Lung (tissue), 12 donors: ENCODE data around the gene NAP1L2. TPM values are rescaled to one million over a fixed set of nuclear protein-coding genes. Genes with fewer than 3 reads are reported as not detected.
"Not testable (repeated sequence)": the region's sequence is repeated elsewhere in the genome, so short reads cannot be mapped to it uniquely, and the experiment has no call there.

Experiments
- ATAC-seq: fragments of 200-7000 bp; cut with Tn5 transposase; one replicate; pipeline ENCODE4 v1.9.1; 2020; ENCODE audit warnings: moderate number of reproducible peaks; ENCODE audit not compliant: insufficient read depth, low FRiP score
- DNase-seq, 3 donors: peaks; one replicate each; pipeline ENCODE4 v3.0.0-alpha.2; 2013 to 2017
- H3K27ac ChIP-seq, 2 donors: one replicate each; pipeline ENCODE4 v1.5.1; 2013; ENCODE audit warnings: mild to moderate bottlenecking in 2 of 2, moderate library complexity in 2 of 2, control low read depth in 1 of 2, inconsistent platforms in 1 of 2, low read depth in 1 of 2, low read length in 1 of 2
- H3K27me3 ChIP-seq, 3 donors: one replicate each; pipeline ENCODE4 v1.5.1; 2013; ENCODE audit warnings: low read length in 2 of 3; ENCODE audit not compliant: control insufficient read depth in 3 of 3, insufficient read depth in 3 of 3
- H3K36me3 ChIP-seq, 4 donors: one replicate each; pipeline ENCODE4 v1.5.1; 2013; ENCODE audit warnings: low read length in 4 of 4, mild to moderate bottlenecking in 1 of 4, moderate library complexity in 1 of 4; ENCODE audit not compliant: control insufficient read depth in 4 of 4, insufficient read depth in 4 of 4
- H3K4me1 ChIP-seq, 5 donors: one replicate each; pipeline ENCODE4 v1.5.1; 2013; ENCODE audit warnings: low read length in 5 of 5, mild to moderate bottlenecking in 2 of 5, moderate library complexity in 1 of 5; ENCODE audit not compliant: control insufficient read depth in 5 of 5, insufficient read depth in 5 of 5
- H3K4me3 ChIP-seq: one replicate; pipeline ENCODE4 v1.5.1; 2013; ENCODE audit warnings: mild to moderate bottlenecking, control low read depth, moderate library complexity
- H3K9ac ChIP-seq, 2 donors: one replicate each; pipeline ENCODE4 v1.5.1; 2013; ENCODE audit warnings: low read length in 2 of 2, control low read depth in 1 of 2; ENCODE audit not compliant: insufficient read depth in 1 of 2
- H3K9me3 ChIP-seq, 4 donors: one replicate each; pipeline ENCODE4 v1.5.1; 2013; ENCODE audit warnings: low read length in 3 of 4, mild to moderate bottlenecking in 1 of 4, moderate library complexity in 1 of 4; ENCODE audit not compliant: control insufficient read depth in 4 of 4, insufficient read depth in 3 of 4
- WGBS, 2 donors: extraction: QIAGEN DNeasy Blood & Tissue Kit; methylation state at CpG; one replicate each; pipeline ENCODE4 v1.1.7; 2013; 5-methylcytosine and 5-hydroxymethylcytosine counted together
- polyA plus RNA-seq, 2 donors: library from polyadenylated mRNA; stranded (reverse); fragments of 200-250 nt; gene quantifications; one replicate each; pipeline ENCODE4 v1.2.1, GENCODE V29; 2013
- total RNA-seq, 2 donors: library from RNA; depleted of rRNA in 1 of 2; stranded (reverse); fragments of >200 nt in 1 of 2; gene quantifications; one replicate each; pipeline ENCODE4 v1.2.1, GENCODE V29; 2014 to 2021
- TF ChIP-seq, protein P1 (sequence below): IDR thresholded peaks from 2 replicates; pipeline ENCODE4 v1.5.1; 2012; ENCODE audit warnings: mild to moderate bottlenecking; ENCODE audit errors: control extremely low read depth, extremely low read depth
- donor health status: control.
- donor health status: control.
- donor health status: Bipolar disorder and iron deficiency.
- donor health status: healthy.
- donor health status: DM: yes; HTN: yes; CAD: no.

The NAP1L2 gene
- total and polyA plus RNA-seq, 4 donors: 0.46 to 3.3 (median 1.3) TPM

DNA sequence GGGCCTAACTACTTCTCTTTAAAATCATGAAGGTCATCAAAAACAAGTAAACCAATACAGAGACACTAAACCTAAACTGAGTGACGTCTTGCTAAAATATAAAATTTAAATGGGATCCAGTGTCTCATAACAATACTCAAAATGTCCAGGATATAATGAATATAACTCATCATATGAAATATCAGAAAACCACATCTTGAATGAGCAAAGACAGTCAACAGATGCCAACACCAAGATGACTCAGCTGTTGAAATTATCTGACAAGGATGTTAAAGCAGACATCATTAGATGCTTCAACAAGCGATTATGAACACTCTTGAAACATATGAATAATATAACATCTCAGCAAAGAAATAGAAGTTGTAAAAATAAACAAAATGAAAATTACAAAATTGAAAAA, 8.3 kb downstream of the NAP1L2 start:
- H3K9ac ChIP-seq: no peak overlapping the region
- H3K4me3 ChIP-seq: no peak overlapping the region
- no peak for ATAC-seq
- no peak for DNase-seq
- no peaks in the 10 kb centered on the region for H3K4me1 ChIP-seq
- no peaks in the 10 kb centered on the region for H3K36me3 ChIP-seq
- WGBS, 2 donors: 52 to 90% methylated on average over 2 of the region's 2 CpGs
- no peaks in the 10 kb centered on the region for H3K27me3 ChIP-seq
- TF ChIP-seq, protein P1, sequence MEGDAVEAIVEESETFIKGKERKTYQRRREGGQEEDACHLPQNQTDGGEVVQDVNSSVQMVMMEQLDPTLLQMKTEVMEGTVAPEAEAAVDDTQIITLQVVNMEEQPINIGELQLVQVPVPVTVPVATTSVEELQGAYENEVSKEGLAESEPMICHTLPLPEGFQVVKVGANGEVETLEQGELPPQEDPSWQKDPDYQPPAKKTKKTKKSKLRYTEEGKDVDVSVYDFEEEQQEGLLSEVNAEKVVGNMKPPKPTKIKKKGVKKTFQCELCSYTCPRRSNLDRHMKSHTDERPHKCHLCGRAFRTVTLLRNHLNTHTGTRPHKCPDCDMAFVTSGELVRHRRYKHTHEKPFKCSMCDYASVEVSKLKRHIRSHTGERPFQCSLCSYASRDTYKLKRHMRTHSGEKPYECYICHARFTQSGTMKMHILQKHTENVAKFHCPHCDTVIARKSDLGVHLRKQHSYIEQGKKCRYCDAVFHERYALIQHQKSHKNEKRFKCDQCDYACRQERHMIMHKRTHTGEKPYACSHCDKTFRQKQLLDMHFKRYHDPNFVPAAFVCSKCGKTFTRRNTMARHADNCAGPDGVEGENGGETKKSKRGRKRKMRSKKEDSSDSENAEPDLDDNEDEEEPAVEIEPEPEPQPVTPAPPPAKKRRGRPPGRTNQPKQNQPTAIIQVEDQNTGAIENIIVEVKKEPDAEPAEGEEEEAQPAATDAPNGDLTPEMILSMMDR: no peak
- H3K9me3 ChIP-seq: peaks cover 0 to 6% (median 0%) of the 10 kb centered on the region in 4 donors
- no peak overlapping the region for H3K27ac ChIP-seq

DNA sequence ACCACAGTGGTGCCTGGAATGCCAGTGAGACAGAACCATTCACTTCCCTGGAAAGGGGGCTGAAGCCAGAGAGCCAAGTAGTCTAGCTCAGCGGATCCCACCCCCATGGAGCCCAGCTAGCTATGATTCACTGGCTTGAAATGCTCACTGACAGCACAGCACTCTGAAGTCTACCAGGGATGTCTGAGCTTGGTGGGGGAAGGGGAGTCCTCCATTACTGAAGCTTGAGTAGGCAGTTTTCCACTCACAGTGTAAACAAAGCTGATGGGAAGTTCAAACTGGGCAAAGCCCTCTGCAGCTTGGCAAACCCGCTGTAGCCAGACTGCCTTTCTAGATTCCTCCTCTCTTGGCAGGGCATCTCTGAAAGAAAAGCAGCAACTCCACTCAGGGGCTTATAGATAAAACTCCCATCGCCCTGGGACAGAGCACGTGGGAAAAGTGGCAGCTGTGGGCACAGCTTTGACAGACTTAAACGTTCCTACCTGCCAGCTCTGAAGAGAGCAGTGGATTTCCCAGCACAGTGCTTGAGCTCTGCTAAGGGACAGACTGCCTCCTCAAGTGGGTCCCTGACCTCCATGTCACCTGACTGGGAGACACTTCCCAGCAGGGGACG, 32.0 kb downstream of the NAP1L2 start:
- Histone ChIP-seq H3K27me3 (no peaks in the 10 kb centered on the region), H3K27ac (no peak overlapping the region), H3K9ac (no peak overlapping the region), H3K9me3 (peaks cover 0 to 9% (median 0%) of the 10 kb centered on the region in 4 donors), H3K4me1 (no peaks in the 10 kb centered on the region), H3K4me3 (no peak overlapping the region), H3K36me3 (no peaks in the 10 kb centered on the region)
- no peak for DNase-seq
- no peak for ATAC-seq
- TF ChIP-seq, protein P1: no peak
- 66 to 89% methylated on average over 6 of the region's 6 CpGs for WGBS, 2 donors

DNA sequence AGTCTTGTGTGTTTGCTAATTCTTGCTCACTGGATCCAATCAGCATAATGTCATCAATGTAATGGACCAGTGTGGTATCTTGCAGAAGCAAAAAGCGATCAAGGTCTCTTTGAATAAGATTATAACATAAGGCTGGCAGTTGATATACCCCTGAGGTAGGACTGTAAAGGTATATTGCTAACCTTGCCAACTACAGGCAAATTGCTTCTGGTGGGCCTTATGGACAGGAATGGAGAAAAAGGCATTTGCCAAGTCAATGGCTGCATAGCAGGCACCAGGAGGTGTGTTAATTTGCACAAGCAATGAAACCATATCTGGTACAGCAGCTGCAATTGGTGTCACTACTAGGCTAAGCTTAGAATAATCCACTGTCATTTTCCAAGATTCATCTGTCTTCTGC, 45.7 kb downstream of the NAP1L2 start:
- not testable (repeated sequence) for H3K27ac ChIP-seq, H3K9me3 ChIP-seq, DNase-seq, H3K9ac ChIP-seq, H3K4me1 ChIP-seq, H3K36me3 ChIP-seq, ATAC-seq, H3K27me3 ChIP-seq, H3K4me3 ChIP-seq
- 67 to 92% methylated on average over 1 of the region's 1 CpG for WGBS, 2 donors

Other genes starting within 250 kb of the NAP1L2 start
- not detected for gene PABPC1L2B, start 211.9 kb downstream of the NAP1L2 start, total RNA-seq
- gene PABPC1L2B, start 211.9 kb downstream of the NAP1L2 start, polyA plus RNA-seq: not detected
- gene PABPC1L2A, start 135.3 kb downstream of the NAP1L2 start, total RNA-seq: not detected
- gene PABPC1L2A, start 135.3 kb downstream of the NAP1L2 start, polyA plus RNA-seq: not detected
- gene CDX4, start 232.2 kb upstream of the NAP1L2 start, total RNA-seq: not detected
- gene CDX4, start 232.2 kb upstream of the NAP1L2 start, polyA plus RNA-seq: not detected